Coronary artery (tissue), 2 donors: Measurements from ENCODE around the gene MYLK.

ENCODE experiments used
- DNase-seq: peaks from one replicate; pipeline ENCODE4 v3.0.0-alpha.2; 2017; ENCODE audit warnings: low spot score
- H3K27ac ChIP-seq, 2 donors: fragments of 200-600 bp; sonication (generic); one replicate each; pipeline ENCODE4 v1.5.1; 2016 to 2019
- H3K4me3 ChIP-seq: fragments of 200-600 bp; sonication (generic); 2 replicates; pipeline ENCODE4 v1.5.1; 2016; ENCODE audit warnings: mild to moderate bottlenecking, moderate library complexity
- CTCF ChIP-seq: fragments of 200-600 bp; sonication (generic); IDR thresholded peaks from one replicate; pipeline ENCODE4 v1.5.1; 2019; ENCODE audit warnings: antibody characterized with exemption

Gene MYLK

GRCh38 chr3:123783050-123783689, 101.0 kb downstream of the MYLK start:
- no peak for TF ChIP-seq CTCF
- Histone ChIP-seq H3K27ac (no peak overlapping the region), H3K4me3 (no peak overlapping the region)
- no peak for DNase-seq

DNA sequence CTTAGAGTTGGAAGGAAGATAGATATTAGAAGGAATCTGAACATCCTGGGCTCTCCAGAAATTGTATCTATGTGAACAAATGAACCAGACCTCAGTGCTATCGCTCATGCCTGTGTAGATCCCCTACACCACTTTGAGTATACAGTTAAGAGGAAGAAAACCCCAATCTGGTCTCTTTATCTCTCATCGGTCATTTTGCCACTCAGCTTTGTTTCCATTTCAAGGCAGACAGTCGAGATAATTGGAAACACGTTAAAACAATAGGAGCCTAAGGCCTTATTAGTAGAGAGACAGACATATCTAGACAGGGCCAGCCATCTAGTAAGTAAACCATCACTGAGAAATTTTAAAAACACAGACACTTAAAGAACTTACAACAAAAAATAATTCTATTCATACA, 101.6 kb downstream of the MYLK start:
- Histone ChIP-seq H3K4me3 (no peak overlapping the region), H3K27ac (no peak overlapping the region)
- DNase-seq: no peak
- no peak for TF ChIP-seq CTCF

DNA sequence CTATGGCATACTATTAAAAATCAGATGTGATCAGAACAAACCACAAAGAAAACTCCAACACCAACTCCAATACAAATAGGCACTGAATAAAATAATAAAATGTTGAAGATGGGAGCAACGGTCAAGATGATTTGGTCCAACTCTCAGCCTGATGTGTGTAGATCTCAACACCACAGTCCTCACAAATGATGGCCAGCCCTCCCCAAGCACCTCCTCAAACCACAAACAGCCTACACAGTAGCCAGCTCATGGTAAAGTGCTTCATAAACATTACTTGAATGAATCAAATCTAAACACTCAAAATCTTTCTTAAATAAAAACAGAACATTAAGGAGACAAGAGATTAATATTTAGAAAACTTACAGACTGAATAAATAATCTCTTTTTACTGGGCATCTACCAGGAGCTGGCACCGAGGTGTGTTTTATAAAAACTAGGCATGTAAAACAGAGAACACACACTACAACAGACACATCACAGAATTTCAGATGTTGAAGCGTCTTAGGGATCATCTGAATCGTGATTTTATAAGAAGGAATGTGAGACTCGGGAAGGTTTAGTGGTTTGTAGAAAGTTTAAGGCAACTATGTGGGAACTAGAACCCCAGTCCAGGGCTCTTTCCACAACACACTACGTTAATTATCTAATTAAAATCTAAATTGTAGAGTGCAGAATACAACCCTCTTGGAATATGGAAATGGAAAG, 102.4 kb downstream of the MYLK start:
- no peak overlapping the region for H3K27ac ChIP-seq
- no peak for DNase-seq
- H3K4me3 ChIP-seq: no peak overlapping the region
- no peak for TF ChIP-seq CTCF

DNA sequence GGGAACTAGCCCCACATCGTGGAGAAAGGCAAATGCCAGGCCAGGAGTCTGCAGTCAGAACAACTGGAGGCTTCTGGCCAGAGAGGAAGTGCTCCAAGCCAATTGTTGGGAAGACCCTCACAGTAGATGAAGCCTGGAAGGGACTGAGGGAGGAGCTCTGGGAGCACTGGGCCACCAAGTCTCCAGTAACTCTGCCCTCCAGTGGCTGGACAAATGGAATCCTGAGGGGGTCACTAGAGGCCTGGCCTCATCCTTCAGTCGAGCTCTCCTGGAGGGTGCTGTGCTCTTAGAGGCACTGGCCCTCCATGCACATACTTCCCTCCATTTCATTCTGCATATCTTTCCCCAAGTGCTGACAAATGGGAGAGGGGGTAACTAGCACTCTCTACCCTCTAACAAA, 103.0 kb downstream of the MYLK start:
- no peak overlapping the region for H3K27ac ChIP-seq
- H3K4me3 ChIP-seq: no peak overlapping the region
- DNase-seq: no peak
- no peak for TF ChIP-seq CTCF

GRCh38 chr3:123780656-123781055, 103.5 kb downstream of the MYLK start:
- DNase-seq: no peak

GRCh38 chr3:123779655-123780231, 104.4 kb downstream of the MYLK start:
- Histone ChIP-seq H3K27ac (peak overlapping the region; percentile 36 to 69), H3K4me3 (no peak overlapping the region)
- no peak for DNase-seq
- no peak for TF ChIP-seq CTCF

More at GRCh38 chr3:123780656-123781055, 103.5 kb downstream of the MYLK start:
- Histone ChIP-seq H3K4me3 (no peak overlapping the region), H3K27ac (no peak overlapping the region)
- TF ChIP-seq CTCF: no peak
